DND-41 (cell line): ENCODE measurements around the gene TNPO3.

ENCODE experiments used
- CTCF ChIP-seq: IDR thresholded peaks from 2 replicates; pipeline ENCODE4 v1.5.1; 2012; ENCODE audit warnings: borderline replicate concordance, low read length, moderate library complexity, mild to moderate bottlenecking; ENCODE audit not compliant: poor library complexity, severe bottlenecking; ENCODE audit errors: extremely low read depth
- EZH2 ChIP-seq: IDR thresholded peaks from 3 replicates; pipeline ENCODE4 v1.6.1; 2012; ENCODE audit warnings: borderline replicate concordance, low read depth, mild to moderate bottlenecking, moderate library complexity, low read length, inconsistent platforms; ENCODE audit not compliant: severe bottlenecking

- no peak for TF ChIP-seq CTCF
- TF ChIP-seq EZH2, result no peak
Observed at GRCh38 chr7:129010075-129010474, 44.8 kb downstream of the TNPO3 start.
